HEK293 (cell line): Measurements from ENCODE around the gene C1QTNF12.

Source experiments
- CTCF ChIP-seq: fragments of 450-650 bp; formaldehyde crosslinking; IDR thresholded peaks from 2 replicates; pipeline ENCODE4 v1.5.1; 2016; ENCODE audit warnings: missing biosample characterization, missing genetic modification characterization
- ZNF23 ChIP-seq: fragments of 450-650 bp; formaldehyde crosslinking; IDR thresholded peaks from 2 replicates; pipeline ENCODE4 v1.5.1; 2016; ENCODE audit warnings: missing biosample characterization, missing genetic modification characterization, borderline replicate concordance
- TF ChIP-seq, protein P1 (sequence below): fragments of 450-650 bp; formaldehyde crosslinking; IDR thresholded peaks from 2 replicates; pipeline ENCODE4 v1.5.1; 2016; ENCODE audit warnings: missing biosample characterization, missing genetic modification characterization

- TF ChIP-seq, protein P1, sequence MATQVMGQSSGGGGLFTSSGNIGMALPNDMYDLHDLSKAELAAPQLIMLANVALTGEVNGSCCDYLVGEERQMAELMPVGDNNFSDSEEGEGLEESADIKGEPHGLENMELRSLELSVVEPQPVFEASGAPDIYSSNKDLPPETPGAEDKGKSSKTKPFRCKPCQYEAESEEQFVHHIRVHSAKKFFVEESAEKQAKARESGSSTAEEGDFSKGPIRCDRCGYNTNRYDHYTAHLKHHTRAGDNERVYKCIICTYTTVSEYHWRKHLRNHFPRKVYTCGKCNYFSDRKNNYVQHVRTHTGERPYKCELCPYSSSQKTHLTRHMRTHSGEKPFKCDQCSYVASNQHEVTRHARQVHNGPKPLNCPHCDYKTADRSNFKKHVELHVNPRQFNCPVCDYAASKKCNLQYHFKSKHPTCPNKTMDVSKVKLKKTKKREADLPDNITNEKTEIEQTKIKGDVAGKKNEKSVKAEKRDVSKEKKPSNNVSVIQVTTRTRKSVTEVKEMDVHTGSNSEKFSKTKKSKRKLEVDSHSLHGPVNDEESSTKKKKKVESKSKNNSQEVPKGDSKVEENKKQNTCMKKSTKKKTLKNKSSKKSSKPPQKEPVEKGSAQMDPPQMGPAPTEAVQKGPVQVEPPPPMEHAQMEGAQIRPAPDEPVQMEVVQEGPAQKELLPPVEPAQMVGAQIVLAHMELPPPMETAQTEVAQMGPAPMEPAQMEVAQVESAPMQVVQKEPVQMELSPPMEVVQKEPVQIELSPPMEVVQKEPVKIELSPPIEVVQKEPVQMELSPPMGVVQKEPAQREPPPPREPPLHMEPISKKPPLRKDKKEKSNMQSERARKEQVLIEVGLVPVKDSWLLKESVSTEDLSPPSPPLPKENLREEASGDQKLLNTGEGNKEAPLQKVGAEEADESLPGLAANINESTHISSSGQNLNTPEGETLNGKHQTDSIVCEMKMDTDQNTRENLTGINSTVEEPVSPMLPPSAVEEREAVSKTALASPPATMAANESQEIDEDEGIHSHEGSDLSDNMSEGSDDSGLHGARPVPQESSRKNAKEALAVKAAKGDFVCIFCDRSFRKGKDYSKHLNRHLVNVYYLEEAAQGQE (tag by site-specific recombination) = no peak
- TF ChIP-seq CTCF (no peak), ZNF23 (no peak)
These were observed 26.1 kb upstream of the C1QTNF12 start for GRCh38 chr1:1272341-1273208.
